HG03342 (cell line): Measurements from ENCODE around the gene CCND3.
"Not testable (repeated sequence)": the region's sequence is repeated elsewhere in the genome, so short reads cannot be mapped to it uniquely, and the experiment has no call there.

ENCODE experiments used
- ATAC-seq: cut with Tn5 transposase; IDR thresholded peaks from one replicate; pipeline ENCODE4 v1.9.1; 2021; ENCODE audit warnings: mild to moderate bottlenecking, moderate library complexity; ENCODE audit not compliant: unreplicated experiment

Gene CCND3

GRCh38 chr6:41954668-41955067 is 13.1 kb upstream of the CCND3 start:
- ATAC-seq = no peak

- no peak for ATAC-seq
Measured at GRCh38 chr6:41947581-41948220, 6.1 kb upstream of the CCND3 start.

GRCh38 chr6:41943456-41943855 is 1.8 kb upstream of the CCND3 start:
- ATAC-seq = no peak

- ATAC-seq = not testable (repeated sequence)
Measured at GRCh38 chr6:41942882-41943281, 1.3 kb upstream of the CCND3 start.

GRCh38 chr6:41942067-41942851 is 651 bp upstream of the CCND3 start:
- peak; percentile 14 for ATAC-seq

- ATAC-seq = no peak
Measured at GRCh38 chr6:41940759-41941279, 789 bp downstream of the CCND3 start.

GRCh38 chr6:41939848-41940758 is 1.5 kb downstream of the CCND3 start:
- no peak for ATAC-seq

- no peak for ATAC-seq
Measured at GRCh38 chr6:41939176-41939847, 2.3 kb downstream of the CCND3 start.

- no peak for ATAC-seq
Measured at GRCh38 chr6:41938590-41939175, 2.9 kb downstream of the CCND3 start.

- no peak for ATAC-seq
Measured at GRCh38 chr6:41937861-41938574, 3.6 kb downstream of the CCND3 start.

GRCh38 chr6:41937472-41937860 is 4.1 kb downstream of the CCND3 start:
- no peak for ATAC-seq

- ATAC-seq = peak; percentile 48
Measured at GRCh38 chr6:41936073-41936837, 5.4 kb downstream of the CCND3 start.

- ATAC-seq = no peak
Measured at GRCh38 chr6:41935685-41936072, 5.9 kb downstream of the CCND3 start.

GRCh38 chr6:41935193-41935574 is 6.4 kb downstream of the CCND3 start:
- ATAC-seq = no peak

GRCh38 chr6:41934278-41935192 is 7.1 kb downstream of the CCND3 start:
- no peak for ATAC-seq

GRCh38 chr6:41932378-41932777 is 9.2 kb downstream of the CCND3 start:
- no peak for ATAC-seq

GRCh38 chr6:41931792-41932191 is 9.8 kb downstream of the CCND3 start:
- ATAC-seq = no peak

GRCh38 chr6:41929924-41930323 is 11.7 kb downstream of the CCND3 start:
- ATAC-seq = no peak
